Measurements from ENCODE around the gene LIX1L.

DNA sequence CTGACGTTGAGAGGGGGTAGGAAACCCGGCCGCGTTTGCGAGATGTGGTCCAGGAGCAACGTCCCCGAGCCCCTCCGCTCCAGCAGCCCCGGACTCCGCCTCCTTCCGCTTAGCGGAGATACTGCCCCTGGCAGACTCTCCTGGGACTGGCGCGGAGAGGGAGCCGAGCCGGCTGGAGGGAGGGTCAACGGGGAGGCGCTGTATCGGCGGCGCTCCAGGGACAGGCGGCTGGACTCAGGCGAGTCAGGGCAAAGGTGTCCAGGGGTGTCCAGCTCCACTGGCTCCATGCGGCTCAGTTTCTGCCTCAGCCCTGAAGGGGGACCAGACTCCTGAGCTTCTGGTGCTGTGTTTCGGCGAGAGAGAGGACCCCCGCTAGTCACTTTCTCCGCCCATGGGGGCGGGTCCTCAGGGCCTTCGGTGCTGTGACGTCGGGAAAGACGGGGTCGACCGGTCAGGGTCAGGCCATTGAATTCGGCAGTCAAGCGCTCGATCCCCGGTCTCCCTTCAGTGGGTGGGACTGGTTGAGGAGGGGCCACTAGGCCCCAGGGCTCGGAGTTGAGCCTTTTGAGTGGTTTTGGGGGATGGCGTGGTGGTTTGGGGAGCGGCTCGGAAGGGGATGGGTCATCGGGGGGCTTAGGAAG is 2.8 kb upstream of the LIX1L start:
- peak; percentile 77 for TF ChIP-seq POLR2AphosphoS5 (IDR thresholded peaks at IDR 0.05; ENCODE audit: borderline replicate concordance, low read depth, low read length)
- TF ChIP-seq EZH2 (IDR thresholded peaks at IDR 0.05), result no peak
- TF ChIP-seq FOXP2 (optimal IDR thresholded peaks at IDR 0.05; ENCODE audit: control extremely low read depth, extremely low read length, insufficient read depth), result peak; percentile 78

Measured in SK-N-MC (cell line).